Left renal cortex interstitium (tissue), 4 donors: Measurements from ENCODE around the gene PHF10. TPM values are rescaled to one million over a fixed set of nuclear protein-coding genes. Genes with fewer than 3 reads are reported as not detected.

Source experiments
- polyA plus RNA-seq, 4 donors: library from polyadenylated mRNA; unstranded; fragments of 120-200 nt; gene quantifications; one replicate each; pipeline ENCODE4 v1.2.1, GENCODE V29; 2013; ENCODE audit not compliant: insufficient read length in 4 of 4

The PHF10 gene
- polyA plus RNA-seq, 4 donors: 101 to 122 (median 106) TPM

Other genes starting within 250 kb of the PHF10 start
- gene WDR27, start 22.5 kb downstream of the PHF10 start, polyA plus RNA-seq: 100 to 1,000 TPM in 1 of 4 donors, 10 to 100 TPM in 3; 30.8 to 112 (median 69.3) TPM
- gene C6orf120, start 22.4 kb downstream of the PHF10 start, polyA plus RNA-seq: 10 to 100 TPM; 37.7 to 47.4 (median 43.4) TPM
- gene DYNLT2, start 27.1 kb upstream of the PHF10 start, polyA plus RNA-seq: 10 to 100 TPM in 1 of 4 donors, 1 to 10 TPM in 3; 6.5 to 10.9 (median 7.8) TPM
- gene ERMARD, start 27.1 kb upstream of the PHF10 start, polyA plus RNA-seq: 10 to 100 TPM; 31.2 to 63.2 (median 43.3) TPM